Measurements from ENCODE around the gene PRRT1.

PRRT1 gene

DNA sequence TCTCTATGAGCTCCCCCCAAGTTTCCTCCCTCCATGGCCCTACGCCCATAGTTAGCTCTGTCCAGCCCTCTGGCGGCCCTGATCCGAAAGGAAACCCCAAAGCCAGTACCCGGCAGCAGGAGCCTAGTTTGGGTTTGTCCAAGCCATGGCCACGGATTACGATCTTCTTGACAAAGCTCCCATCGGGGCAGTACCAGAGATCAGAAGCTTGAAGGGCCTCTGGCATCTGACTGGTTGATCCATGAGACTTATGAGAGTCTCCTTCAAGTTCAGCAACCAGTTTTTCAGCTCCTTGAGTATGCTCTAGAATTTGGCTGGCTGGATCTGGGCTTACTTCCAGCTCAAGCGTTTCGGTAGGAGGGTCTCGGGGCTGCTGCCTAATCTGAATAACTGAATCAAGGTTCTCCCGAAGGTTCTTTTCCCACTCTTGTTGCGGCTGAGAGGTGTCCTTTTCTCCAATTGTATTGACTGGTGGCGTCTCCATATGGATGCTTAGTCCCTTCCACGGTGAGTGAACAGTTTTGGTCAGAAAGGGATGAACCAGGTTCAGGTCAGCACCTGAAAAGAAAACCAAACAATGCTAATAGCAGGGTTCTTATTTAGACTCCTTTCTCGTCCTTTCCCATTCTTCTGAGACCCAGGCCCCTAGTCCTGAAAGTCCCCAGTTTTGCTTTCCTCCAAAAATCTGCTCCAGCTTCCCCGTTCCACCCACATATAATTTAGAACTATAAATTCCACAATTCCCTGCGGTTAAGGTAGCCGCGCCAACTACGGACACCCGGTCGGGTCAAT lies 22.2 kb downstream of the PRRT1 start:
- peak overlapping the region; percentile 81 for H3K4me3 ChIP-seq (ENCODE audit: low read length)
- H3K9ac ChIP-seq (ENCODE audit: low read length): peak overlapping the region; percentile 27
- H3K4me1 ChIP-seq (ENCODE audit: control insufficient read depth, insufficient read depth, low read length): peaks cover 14% of the 10 kb centered on the region
- peaks cover 8% of the 10 kb centered on the region for H3K36me3 ChIP-seq (ENCODE audit: control insufficient read depth, insufficient read depth, low read length)
- peak overlapping the region; percentile 95 for H3K27ac ChIP-seq (ENCODE audit: low read depth, low read length)
- no peaks in the 10 kb centered on the region for H3K27me3 ChIP-seq (ENCODE audit: control insufficient read depth, insufficient read depth, low read length)

DNA sequence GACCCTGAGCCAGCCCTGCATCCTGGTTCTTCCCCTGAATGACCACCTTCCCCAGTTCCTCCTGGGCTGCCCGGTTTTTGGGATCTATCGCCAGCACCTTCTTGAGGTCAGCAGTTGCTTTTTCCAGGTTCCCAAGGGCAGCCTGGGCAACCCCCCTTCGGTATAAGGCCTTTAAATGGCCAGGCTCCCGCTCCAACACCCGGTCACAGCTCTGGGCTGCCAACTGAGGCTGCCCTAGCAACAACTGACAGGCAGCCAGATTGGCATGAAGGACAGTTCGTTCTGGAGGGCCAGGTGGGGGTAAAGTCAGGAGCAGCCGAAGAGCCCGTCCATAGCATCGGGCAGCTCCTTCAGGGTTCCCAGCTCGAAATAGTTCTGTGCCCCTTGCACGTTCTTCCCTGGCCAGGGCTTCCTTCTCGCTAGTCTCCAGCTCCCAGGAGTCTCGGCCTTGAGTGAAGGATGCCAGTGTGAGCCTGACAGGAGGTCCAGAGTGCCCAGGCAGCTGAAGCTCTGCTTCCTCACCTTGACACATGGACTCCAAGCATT lies 22.9 kb downstream of the PRRT1 start:
- Histone ChIP-seq H3K27ac (ENCODE audit: low read depth, low read length) (peak overlapping the region; percentile 4), H3K4me3 (ENCODE audit: low read length) (peak overlapping the region; percentile 81), H3K4me1 (ENCODE audit: control insufficient read depth, insufficient read depth, low read length) (peaks cover 14% of the 10 kb centered on the region), H3K27me3 (ENCODE audit: control insufficient read depth, insufficient read depth, low read length) (no peaks in the 10 kb centered on the region), H3K36me3 (ENCODE audit: control insufficient read depth, insufficient read depth, low read length) (peaks cover 8% of the 10 kb centered on the region), H3K9ac (ENCODE audit: low read length) (no peak overlapping the region)

DNA sequence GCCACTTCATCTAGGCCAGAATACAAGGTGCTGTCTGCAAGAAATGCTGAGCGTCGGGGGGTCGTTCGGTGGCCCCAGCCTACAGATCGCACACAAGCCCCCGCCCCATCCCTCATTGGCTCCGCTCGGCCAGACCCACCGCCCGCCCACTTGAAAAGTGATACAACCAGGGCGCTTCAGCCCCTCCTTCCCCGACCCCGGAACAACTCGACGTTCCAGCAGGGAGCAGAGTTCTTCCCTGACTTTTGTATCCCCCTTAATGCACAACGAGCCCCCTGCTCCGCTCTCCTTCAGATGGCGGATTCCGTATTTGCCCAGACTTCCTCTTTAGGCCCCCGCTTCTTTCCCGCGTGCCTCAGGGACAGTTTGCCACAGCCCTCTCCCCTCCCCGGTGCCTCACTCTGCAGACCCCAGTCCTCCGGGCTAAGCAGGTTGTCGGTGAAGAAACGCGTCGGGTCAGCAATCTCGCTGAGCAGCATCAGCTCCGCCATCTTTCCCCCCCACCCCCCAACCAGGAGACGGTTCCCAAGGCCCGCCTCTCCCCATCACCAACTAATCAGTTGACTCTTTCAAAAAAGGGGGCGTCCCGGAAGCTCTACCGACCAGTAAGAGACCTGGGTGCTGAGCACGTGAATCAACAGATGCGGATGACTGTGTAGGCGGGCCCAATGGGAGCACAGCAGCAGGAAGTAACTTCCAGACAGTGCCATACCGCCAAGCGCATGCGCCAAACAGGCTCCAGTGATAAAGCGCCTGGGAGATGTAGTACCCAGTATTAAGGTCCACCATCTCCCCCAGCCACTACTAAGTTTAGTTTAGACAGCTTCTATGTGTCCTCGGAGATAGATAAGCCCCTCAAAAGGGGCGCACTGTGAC lies 23.8 kb downstream of the PRRT1 start, which contains the start of gene ATF6B:
Gene ATF6B (minus strand): TSS at position 530 of the 876 bp plus-strand sequence. CDS start 39 bp downstream, at position 491.
- H3K9ac ChIP-seq (ENCODE audit: low read length): peak within 1 kb of the TSS; percentile 47
- peaks cover 14% of the 10 kb centered on the region for H3K4me1 ChIP-seq (ENCODE audit: control insufficient read depth, insufficient read depth, low read length)
- peaks cover 8% of the 10 kb centered on the region for H3K36me3 ChIP-seq (ENCODE audit: control insufficient read depth, insufficient read depth, low read length)
- no peaks in the 10 kb centered on the region for H3K27me3 ChIP-seq (ENCODE audit: control insufficient read depth, insufficient read depth, low read length)
- peak within 1 kb of the TSS; percentile 88 for H3K4me3 ChIP-seq (ENCODE audit: low read length)
- peak within 1 kb of the TSS; percentile 78 for H3K27ac ChIP-seq (ENCODE audit: low read depth, low read length)

DNA sequence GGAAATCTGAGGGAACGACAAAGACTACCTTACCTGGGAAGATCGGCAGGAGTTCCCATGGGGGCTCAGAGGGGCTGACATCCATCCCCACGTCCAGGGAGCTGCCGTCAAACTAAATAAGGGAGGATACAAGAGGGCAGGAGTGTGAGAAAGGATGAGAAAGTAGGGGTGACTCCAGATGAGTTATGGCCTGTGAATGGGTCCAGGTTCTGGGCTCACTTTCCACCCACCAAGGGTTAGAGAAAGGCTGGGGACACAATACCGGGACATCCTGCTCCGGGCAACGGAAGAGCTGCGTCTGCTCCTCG lies 24.4 kb downstream of the PRRT1 start:
- Histone ChIP-seq H3K36me3 (ENCODE audit: control insufficient read depth, insufficient read depth, low read length) (peaks cover 11% of the 10 kb centered on the region), H3K4me3 (ENCODE audit: low read length) (peak overlapping the region; percentile 88), H3K27ac (ENCODE audit: low read depth, low read length) (no peak overlapping the region), H3K9ac (ENCODE audit: low read length) (peak overlapping the region; percentile 47), H3K4me1 (ENCODE audit: control insufficient read depth, insufficient read depth, low read length) (peaks cover 14% of the 10 kb centered on the region), H3K27me3 (ENCODE audit: control insufficient read depth, insufficient read depth, low read length) (no peaks in the 10 kb centered on the region)

DNA sequence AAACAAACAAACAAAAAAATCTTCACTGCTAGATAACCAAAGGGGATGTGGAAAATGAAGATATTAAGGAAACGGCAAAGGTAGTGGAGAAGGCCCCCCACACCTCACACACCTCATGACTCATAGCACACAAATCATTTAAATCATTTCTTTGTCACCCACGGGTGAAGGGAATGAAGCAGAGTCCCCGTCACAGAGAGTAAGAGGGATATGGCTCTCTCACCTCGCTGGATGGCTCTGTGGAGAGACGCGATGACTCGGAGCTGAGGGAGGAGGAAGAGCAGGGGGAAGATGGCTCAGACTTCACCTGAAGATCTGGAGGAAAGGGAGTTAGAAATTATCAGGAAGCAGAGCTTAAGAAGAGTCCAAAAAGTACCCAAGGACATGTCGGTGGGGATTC lies 24.9 kb downstream of the PRRT1 start:
- Histone ChIP-seq H3K9ac (ENCODE audit: low read length) (no peak overlapping the region), H3K36me3 (ENCODE audit: control insufficient read depth, insufficient read depth, low read length) (peaks cover 14% of the 10 kb centered on the region), H3K4me3 (ENCODE audit: low read length) (peak overlapping the region; percentile 88), H3K27me3 (ENCODE audit: control insufficient read depth, insufficient read depth, low read length) (no peaks in the 10 kb centered on the region), H3K27ac (ENCODE audit: low read depth, low read length) (no peak overlapping the region), H3K4me1 (ENCODE audit: control insufficient read depth, insufficient read depth, low read length) (peaks cover 14% of the 10 kb centered on the region)

DNA sequence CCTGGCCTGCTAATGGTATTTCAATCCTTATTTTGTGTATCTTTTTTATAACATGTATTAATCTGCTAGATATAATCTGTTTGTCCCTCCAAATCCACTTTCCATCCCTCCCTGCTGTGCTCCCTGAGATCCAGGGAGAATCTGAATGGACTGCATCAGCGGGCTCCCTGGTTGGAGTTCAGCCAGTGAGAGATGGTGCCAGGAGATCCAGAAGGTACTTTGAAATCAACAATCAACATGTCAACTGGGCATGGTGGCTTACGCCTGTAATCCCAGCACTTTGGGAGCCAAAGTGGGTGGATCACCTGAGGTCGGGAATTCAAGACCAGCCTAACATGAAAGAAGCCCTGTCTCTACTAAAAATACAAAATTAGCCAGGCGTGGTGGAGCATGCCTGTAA lies 28.1 kb downstream of the PRRT1 start:
- Histone ChIP-seq H3K4me1 (ENCODE audit: control insufficient read depth, insufficient read depth, low read length) (peaks cover 3% of the 10 kb centered on the region), H3K27me3 (ENCODE audit: control insufficient read depth, insufficient read depth, low read length) (no peaks in the 10 kb centered on the region), H3K27ac (ENCODE audit: low read depth, low read length) (no peak overlapping the region), H3K36me3 (ENCODE audit: control insufficient read depth, insufficient read depth, low read length) (peaks cover 24% of the 10 kb centered on the region), H3K9ac (ENCODE audit: low read length) (no peak overlapping the region), H3K4me3 (ENCODE audit: low read length) (no peak overlapping the region)

DNA sequence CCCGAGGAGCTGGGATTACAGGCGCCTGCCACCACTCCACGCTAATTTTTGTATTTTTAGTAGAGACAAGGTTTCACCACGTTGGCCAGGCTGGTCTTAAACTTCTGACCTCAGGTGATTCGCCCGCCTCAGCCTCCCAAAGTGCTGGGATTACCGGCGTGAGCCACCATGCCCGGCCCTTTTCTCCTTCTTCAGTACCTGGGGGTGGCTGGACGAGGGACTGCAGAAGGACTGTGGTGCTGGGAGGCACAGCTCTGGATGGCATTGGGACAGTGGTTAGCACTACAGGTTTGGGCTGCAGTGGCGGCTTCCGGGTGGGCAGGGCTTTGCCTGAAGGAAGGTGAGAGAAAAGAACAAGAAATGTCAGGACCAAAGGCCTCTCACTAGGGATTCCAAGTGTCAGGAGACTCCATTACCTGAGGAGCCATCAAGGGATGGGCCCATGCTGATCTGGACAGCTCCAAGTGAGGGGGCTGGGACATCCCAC lies 31.1 kb downstream of the PRRT1 start:
- no peaks in the 10 kb centered on the region for H3K27me3 ChIP-seq (ENCODE audit: control insufficient read depth, insufficient read depth, low read length)
- no peak overlapping the region for H3K4me3 ChIP-seq (ENCODE audit: low read length)
- H3K27ac ChIP-seq (ENCODE audit: low read depth, low read length): no peak overlapping the region
- no peak overlapping the region for H3K9ac ChIP-seq (ENCODE audit: low read length)
- H3K4me1 ChIP-seq (ENCODE audit: control insufficient read depth, insufficient read depth, low read length): no peaks in the 10 kb centered on the region
- H3K36me3 ChIP-seq (ENCODE audit: control insufficient read depth, insufficient read depth, low read length): peaks cover 42% of the 10 kb centered on the region

DNA sequence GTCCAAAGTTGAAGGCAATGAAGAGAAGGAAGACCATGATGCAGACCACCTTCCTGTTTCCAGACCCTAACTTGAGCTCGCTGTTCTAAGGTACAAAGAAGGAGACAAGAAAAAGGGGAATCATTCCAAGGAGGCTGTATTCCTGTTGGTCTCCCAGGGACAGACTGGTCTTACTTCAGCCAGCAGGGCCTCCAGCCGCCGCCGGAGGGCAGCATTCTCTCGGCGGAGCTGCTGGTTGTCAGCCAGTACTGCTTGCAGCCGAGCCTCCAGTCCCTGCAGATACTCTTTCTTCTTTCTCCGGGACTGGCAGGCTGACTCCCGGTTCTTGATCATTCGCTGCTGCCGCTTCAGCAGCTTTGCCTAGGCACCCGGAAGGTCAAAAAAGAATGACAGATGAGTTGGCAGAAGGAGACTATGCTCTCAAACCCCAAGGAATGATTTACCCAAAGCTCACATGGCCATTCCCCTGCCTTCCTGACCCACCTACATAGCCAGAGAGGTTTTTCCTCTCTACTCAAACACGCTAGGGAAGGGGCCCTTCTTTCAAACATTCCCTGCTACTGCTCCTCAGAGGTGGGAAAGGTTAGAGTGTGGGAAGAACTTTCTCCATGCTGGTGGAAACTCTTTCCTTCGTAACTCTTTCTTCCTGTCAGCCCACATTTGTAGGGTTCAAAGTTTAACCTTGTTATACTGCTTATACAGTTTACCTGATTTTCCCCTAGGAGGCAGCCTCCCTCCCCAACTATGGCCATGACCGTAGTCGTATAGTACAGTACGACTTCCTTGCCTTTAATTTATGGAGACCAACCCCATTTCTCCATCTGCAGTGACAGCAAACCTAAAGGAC lies 32.7 kb downstream of the PRRT1 start:
- no peaks in the 10 kb centered on the region for H3K27me3 ChIP-seq (ENCODE audit: control insufficient read depth, insufficient read depth, low read length)
- no peak overlapping the region for H3K4me3 ChIP-seq (ENCODE audit: low read length)
- H3K9ac ChIP-seq (ENCODE audit: low read length): no peak overlapping the region
- no peaks in the 10 kb centered on the region for H3K4me1 ChIP-seq (ENCODE audit: control insufficient read depth, insufficient read depth, low read length)
- peak overlapping the region; percentile 14 for H3K27ac ChIP-seq (ENCODE audit: low read depth, low read length)
- H3K36me3 ChIP-seq (ENCODE audit: control insufficient read depth, insufficient read depth, low read length): peaks cover 44% of the 10 kb centered on the region

DNA sequence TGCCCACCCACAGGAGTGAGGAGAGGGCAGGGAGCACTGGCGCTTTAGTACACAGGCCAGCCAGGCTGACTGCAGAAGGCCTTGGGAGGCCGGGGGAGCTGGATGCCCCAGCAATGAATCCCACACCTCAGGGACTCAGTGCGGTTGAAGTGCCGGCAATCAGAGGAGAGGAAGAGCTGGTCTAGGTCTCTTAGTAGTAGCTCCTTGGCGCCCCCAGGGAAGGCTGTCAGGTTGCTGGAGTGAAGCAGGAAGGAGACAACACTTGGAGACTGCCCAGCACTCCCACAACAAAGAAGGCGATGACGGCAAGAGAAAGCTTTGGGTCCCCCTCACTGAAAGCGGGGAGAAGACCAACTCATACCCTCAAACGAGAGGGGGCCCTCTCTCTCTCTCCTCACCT lies 34.3 kb downstream of the PRRT1 start:
- no peaks in the 10 kb centered on the region for H3K27me3 ChIP-seq (ENCODE audit: control insufficient read depth, insufficient read depth, low read length)
- no peak overlapping the region for H3K4me3 ChIP-seq (ENCODE audit: low read length)
- no peak overlapping the region for H3K27ac ChIP-seq (ENCODE audit: low read depth, low read length)
- H3K4me1 ChIP-seq (ENCODE audit: control insufficient read depth, insufficient read depth, low read length): peaks cover 8% of the 10 kb centered on the region
- H3K9ac ChIP-seq (ENCODE audit: low read length): no peak overlapping the region
- H3K36me3 ChIP-seq (ENCODE audit: control insufficient read depth, insufficient read depth, low read length): peaks cover 41% of the 10 kb centered on the region

DNA sequence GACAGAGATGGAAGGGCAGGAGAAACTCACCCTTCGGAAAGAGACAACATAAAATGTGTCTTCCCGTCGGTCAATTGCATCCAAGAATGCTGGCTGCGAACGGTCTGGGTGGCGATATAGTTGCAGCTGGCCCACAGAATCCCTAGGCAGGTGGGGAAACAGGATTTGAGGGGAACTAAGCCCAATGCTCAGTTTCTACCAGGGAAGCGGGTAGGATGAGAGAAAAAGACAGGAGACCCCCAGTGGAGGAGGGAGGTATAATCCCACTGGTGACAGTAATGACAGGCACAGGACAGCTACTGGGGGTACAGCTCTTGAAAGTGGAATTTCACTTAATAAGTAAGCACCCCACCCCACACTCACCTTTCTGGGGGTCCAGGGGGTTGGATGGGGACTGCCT lies 35.1 kb downstream of the PRRT1 start:
- Histone ChIP-seq H3K4me1 (ENCODE audit: control insufficient read depth, insufficient read depth, low read length) (peaks cover 14% of the 10 kb centered on the region), H3K4me3 (ENCODE audit: low read length) (no peak overlapping the region), H3K9ac (ENCODE audit: low read length) (no peak overlapping the region), H3K36me3 (ENCODE audit: control insufficient read depth, insufficient read depth, low read length) (peaks cover 37% of the 10 kb centered on the region), H3K27me3 (ENCODE audit: control insufficient read depth, insufficient read depth, low read length) (no peaks in the 10 kb centered on the region), H3K27ac (ENCODE audit: low read depth, low read length) (no peak overlapping the region)

DNA sequence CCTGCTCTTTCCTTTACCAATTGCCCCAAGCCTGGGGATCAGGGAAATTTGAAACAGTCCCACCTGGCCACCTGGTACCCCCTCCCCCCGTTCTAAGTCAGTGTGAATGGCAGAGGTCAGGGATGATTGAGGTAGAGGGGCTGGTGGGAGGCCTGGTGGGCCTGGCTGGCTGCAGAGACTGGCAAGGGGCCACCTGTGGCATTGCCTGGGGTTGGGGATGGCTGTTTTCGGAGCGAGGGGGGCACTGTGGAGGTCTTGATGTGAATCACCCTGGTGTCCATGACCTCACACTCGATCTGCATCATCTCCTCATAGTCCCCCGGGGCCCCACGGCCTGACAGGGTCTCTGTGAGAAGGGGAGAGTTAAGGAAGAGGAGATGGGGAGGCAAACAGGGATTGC lies 36.1 kb downstream of the PRRT1 start:
- no peak overlapping the region for H3K4me3 ChIP-seq (ENCODE audit: low read length)
- H3K36me3 ChIP-seq (ENCODE audit: control insufficient read depth, insufficient read depth, low read length): peaks cover 32% of the 10 kb centered on the region
- no peak overlapping the region for H3K9ac ChIP-seq (ENCODE audit: low read length)
- no peaks in the 10 kb centered on the region for H3K27me3 ChIP-seq (ENCODE audit: control insufficient read depth, insufficient read depth, low read length)
- H3K27ac ChIP-seq (ENCODE audit: low read depth, low read length): peak overlapping the region; percentile 13
- H3K4me1 ChIP-seq (ENCODE audit: control insufficient read depth, insufficient read depth, low read length): peaks cover 19% of the 10 kb centered on the region

DNA sequence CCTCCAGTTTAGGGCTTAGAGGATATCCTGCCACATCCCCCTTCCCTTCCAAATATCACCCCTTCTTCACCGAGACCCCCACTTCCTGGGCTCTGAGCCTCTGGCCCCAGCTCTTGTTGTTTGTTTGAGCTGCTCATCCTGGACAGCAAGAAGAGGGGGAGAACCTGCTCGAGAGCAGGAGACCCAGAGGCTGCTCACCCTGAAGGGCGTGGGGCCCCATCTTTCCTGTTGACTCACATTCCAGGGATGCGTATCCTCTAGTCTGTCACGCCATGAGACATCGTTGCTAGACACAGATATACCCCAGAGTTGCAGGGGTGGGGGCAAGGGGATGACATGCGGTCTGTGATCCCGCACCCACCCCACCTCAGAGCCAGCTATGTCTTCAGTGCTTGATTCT lies 36.9 kb downstream of the PRRT1 start:
- H3K36me3 ChIP-seq (ENCODE audit: control insufficient read depth, insufficient read depth, low read length): peaks cover 31% of the 10 kb centered on the region
- H3K27me3 ChIP-seq (ENCODE audit: control insufficient read depth, insufficient read depth, low read length): no peaks in the 10 kb centered on the region
- H3K27ac ChIP-seq (ENCODE audit: low read depth, low read length): peak overlapping the region; percentile 33
- peaks cover 21% of the 10 kb centered on the region for H3K4me1 ChIP-seq (ENCODE audit: control insufficient read depth, insufficient read depth, low read length)
- H3K9ac ChIP-seq (ENCODE audit: low read length): no peak overlapping the region
- H3K4me3 ChIP-seq (ENCODE audit: low read length): no peak overlapping the region
